Heart left ventricle (tissue), 13 donors: ENCODE data around the gene TPSAB1.
"Not testable (repeated sequence)": the region's sequence is repeated elsewhere in the genome, so short reads cannot be mapped to it uniquely, and the experiment has no call there.

ENCODE experiments used
- POLR2A ChIP-seq, 2 donors: fragments of 450-650 bp; IDR thresholded peaks; one replicate each; pipeline ENCODE4 v1.6.1; 2017; ENCODE audit warnings: antibody characterized with exemption in 2 of 2, mild to moderate bottlenecking in 2 of 2, moderate library complexity in 2 of 2
- TF ChIP-seq, protein P1 (sequence below), 12 donors: fragments of 200-600 bp; sonication (generic) in 4 of 12; IDR thresholded peaks; one replicate each; pipeline versions ENCODE4 v1.5.0 to v1.8.0; 2018 to 2022; ENCODE audit warnings: antibody characterized with exemption in 12 of 12, mild to moderate bottlenecking in 5 of 12
- donor health status: ischemic (EF 13 %, LVEDD 7.1; RV severe dilation, severe dysfunction).
- donor health status: DM: no; HTN: yes; CAD: no.
- donor health status: DM: no; HTN: no; CAD: no.
- donor health status: ischemic (EF 25% LVEDD 6.9; RV normal size, moderate dysfunction).
- donor health status: ischemic (EF 25% LVEDD 5.7; RV mildly dilated, moderate dysfunction).
- donor health status: ischemic (EF 35%, LVEDD 5.7; RV mildly dilated, moderate dysfunction).
- donor health status: nonischemic (EF 11% LVEDD 7.7; RV severe dilation, severe dysfunction).
- donor health status: DM: yes; HTN: yes; CAD: no.
- donor health status: PGD.
- donor health status: ischemic (EF 29% LVEDD 5.4; RV normal size, mild dysfunction).
- donor health status: nonischemic (EF 23%, LVEDD 6.1; RV moderate dilation, normal function).

DNA sequence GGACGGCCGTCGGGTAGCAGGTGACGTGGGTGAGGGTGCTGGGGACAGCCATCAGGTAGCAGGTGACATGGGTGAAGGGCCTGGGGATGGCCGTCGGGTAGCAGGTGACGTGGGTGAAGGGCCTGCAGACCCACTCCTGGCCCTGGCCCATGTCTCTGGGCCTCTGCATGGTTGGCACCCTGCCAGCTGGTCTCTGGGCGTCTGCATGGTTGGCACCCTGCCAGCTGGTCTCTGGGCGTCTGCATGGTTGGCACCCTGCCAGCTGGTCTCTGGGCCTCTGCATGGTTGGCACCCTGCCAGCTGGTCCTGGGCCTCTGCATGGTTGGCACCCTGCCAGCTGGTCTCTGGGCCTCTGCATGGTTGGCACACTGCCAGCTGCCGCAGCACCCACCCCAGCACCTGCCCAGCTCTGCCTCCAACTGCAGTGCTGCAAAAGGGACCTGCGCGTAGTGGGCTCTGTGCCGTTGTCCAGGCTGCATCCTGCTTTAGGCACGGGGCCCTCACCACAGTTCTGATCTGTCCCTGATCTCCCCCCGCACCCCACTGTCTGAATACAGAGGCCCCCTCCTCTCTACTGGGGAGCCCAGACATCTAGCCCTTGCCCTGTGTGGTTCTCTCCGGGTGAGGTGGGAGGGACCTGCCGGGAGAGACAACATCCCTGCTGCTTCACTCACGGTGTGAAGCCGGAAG is 31.4 kb downstream of the TPSAB1 start:
- TF ChIP-seq, protein P1, sequence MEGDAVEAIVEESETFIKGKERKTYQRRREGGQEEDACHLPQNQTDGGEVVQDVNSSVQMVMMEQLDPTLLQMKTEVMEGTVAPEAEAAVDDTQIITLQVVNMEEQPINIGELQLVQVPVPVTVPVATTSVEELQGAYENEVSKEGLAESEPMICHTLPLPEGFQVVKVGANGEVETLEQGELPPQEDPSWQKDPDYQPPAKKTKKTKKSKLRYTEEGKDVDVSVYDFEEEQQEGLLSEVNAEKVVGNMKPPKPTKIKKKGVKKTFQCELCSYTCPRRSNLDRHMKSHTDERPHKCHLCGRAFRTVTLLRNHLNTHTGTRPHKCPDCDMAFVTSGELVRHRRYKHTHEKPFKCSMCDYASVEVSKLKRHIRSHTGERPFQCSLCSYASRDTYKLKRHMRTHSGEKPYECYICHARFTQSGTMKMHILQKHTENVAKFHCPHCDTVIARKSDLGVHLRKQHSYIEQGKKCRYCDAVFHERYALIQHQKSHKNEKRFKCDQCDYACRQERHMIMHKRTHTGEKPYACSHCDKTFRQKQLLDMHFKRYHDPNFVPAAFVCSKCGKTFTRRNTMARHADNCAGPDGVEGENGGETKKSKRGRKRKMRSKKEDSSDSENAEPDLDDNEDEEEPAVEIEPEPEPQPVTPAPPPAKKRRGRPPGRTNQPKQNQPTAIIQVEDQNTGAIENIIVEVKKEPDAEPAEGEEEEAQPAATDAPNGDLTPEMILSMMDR (IDR thresholded peaks at IDR 0.05): not testable (repeated sequence)
- TF ChIP-seq POLR2A (IDR thresholded peaks at IDR 0.05): not testable (repeated sequence)
